SK-N-SH (cell line): ENCODE measurements around the gene SUN2.

Experiments used
- JUND ChIP-seq: IDR thresholded peaks from 2 replicates; pipeline ENCODE4 v1.4.0; 2012
- POLR2AphosphoS5 ChIP-seq: IDR thresholded peaks from 2 replicates; pipeline ENCODE4 v1.6.1; 2012; ENCODE audit warnings: low read depth, low read length
- SIN3A ChIP-seq: IDR thresholded peaks from 2 replicates; pipeline ENCODE4 v1.6.1; 2012; ENCODE audit warnings: low read depth, mild to moderate bottlenecking, low read length, moderate library complexity, borderline replicate concordance
- TEAD4 ChIP-seq: IDR thresholded peaks from 2 replicates; pipeline ENCODE4 v1.4.0; 2012; ENCODE audit warnings: mild to moderate bottlenecking, borderline replicate concordance; ENCODE audit not compliant: insufficient read depth
- TF ChIP-seq, protein P1 (sequence below): fragments of 200-600 bp; sonication (generic); IDR thresholded peaks from 2 replicates; pipeline ENCODE4 v1.6.1; 2017; ENCODE audit warnings: antibody characterized with exemption, mild to moderate bottlenecking, moderate library complexity
- TF ChIP-seq, protein P2 (sequence below): IDR thresholded peaks from 2 replicates; pipeline ENCODE4 v1.6.1; 2012; ENCODE audit warnings: mild to moderate bottlenecking, low read depth, low read length, moderate library complexity

DNA sequence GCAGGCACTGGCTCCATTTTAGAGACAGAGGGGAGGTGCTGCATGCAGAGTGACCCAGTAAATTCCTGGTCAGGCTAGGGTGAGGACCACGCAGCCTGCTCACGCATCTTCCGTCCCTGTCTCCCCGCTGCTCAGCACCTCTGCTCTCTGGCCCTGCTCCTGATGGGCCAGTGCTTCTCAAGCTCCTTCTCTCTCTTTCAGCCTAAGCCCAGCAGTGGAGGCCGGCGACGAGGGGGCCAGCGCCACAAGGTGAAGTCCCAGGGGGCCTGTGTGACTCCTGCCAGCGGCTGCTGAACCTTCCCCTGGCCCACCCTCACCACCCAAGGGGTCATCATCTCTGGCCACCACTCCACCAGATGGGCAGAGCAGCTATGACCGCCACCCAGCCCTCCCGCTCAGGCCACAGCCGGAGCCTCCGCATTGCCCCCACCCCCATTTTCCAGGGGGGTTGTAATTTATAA is 25.4 kb downstream of the SUN2 start:
- TF ChIP-seq, protein P1, sequence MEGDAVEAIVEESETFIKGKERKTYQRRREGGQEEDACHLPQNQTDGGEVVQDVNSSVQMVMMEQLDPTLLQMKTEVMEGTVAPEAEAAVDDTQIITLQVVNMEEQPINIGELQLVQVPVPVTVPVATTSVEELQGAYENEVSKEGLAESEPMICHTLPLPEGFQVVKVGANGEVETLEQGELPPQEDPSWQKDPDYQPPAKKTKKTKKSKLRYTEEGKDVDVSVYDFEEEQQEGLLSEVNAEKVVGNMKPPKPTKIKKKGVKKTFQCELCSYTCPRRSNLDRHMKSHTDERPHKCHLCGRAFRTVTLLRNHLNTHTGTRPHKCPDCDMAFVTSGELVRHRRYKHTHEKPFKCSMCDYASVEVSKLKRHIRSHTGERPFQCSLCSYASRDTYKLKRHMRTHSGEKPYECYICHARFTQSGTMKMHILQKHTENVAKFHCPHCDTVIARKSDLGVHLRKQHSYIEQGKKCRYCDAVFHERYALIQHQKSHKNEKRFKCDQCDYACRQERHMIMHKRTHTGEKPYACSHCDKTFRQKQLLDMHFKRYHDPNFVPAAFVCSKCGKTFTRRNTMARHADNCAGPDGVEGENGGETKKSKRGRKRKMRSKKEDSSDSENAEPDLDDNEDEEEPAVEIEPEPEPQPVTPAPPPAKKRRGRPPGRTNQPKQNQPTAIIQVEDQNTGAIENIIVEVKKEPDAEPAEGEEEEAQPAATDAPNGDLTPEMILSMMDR, result no peak
- no peak for TF ChIP-seq SIN3A
- no peak for TF ChIP-seq POLR2AphosphoS5
- TF ChIP-seq TEAD4, result no peak
- TF ChIP-seq JUND, result no peak
- TF ChIP-seq, protein P2, sequence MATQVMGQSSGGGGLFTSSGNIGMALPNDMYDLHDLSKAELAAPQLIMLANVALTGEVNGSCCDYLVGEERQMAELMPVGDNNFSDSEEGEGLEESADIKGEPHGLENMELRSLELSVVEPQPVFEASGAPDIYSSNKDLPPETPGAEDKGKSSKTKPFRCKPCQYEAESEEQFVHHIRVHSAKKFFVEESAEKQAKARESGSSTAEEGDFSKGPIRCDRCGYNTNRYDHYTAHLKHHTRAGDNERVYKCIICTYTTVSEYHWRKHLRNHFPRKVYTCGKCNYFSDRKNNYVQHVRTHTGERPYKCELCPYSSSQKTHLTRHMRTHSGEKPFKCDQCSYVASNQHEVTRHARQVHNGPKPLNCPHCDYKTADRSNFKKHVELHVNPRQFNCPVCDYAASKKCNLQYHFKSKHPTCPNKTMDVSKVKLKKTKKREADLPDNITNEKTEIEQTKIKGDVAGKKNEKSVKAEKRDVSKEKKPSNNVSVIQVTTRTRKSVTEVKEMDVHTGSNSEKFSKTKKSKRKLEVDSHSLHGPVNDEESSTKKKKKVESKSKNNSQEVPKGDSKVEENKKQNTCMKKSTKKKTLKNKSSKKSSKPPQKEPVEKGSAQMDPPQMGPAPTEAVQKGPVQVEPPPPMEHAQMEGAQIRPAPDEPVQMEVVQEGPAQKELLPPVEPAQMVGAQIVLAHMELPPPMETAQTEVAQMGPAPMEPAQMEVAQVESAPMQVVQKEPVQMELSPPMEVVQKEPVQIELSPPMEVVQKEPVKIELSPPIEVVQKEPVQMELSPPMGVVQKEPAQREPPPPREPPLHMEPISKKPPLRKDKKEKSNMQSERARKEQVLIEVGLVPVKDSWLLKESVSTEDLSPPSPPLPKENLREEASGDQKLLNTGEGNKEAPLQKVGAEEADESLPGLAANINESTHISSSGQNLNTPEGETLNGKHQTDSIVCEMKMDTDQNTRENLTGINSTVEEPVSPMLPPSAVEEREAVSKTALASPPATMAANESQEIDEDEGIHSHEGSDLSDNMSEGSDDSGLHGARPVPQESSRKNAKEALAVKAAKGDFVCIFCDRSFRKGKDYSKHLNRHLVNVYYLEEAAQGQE, result no peak
